HL-60/S4 treated with retinoic acid at 250 ng/mL for 4 days and 3 days (cell line): ENCODE measurements around the gene ZNF318.

Experiments used
- in situ Hi-C: fragments of 300-500 bp; cut with MboI; formaldehyde crosslinking; loops from 2 replicates; pipeline ENCODE4 v1.7.0; 2022; ENCODE audit warnings: low sequenced_read_pairs

The ZNF318 gene

DNA sequence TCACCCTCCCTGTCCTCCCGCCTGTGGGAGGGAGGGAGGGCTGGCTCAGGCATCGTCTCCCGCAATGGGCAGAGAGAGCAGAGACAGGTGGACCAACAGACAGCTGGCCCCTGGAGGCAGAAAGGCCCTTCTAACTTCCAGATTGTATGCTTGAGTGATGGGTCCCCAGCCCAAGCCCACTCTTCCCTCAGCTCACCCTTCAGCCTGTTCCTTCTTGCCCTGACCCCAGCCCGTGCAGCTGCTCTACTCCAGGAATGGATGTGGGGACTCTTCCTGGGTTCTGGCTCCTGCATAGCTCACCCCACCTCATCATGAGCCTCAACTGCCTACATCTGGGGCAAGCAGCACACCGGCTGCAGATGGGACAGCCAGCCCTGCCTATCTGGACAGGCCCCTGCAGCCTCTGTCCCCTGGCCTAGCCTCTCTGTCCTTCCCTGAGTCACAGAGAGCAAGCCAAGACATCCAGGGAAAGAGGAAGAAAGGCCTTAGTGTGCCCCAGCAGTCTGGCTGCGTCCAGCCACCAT lies 82.9 kb downstream of the ZNF318 start:
- in situ Hi-C loops = no loop called here
